Anterior cingulate cortex (tissue), 58 donors: Measurements from ENCODE around the gene LRMDA.
"Not testable (repeated sequence)": the region's sequence is repeated elsewhere in the genome, so short reads cannot be mapped to it uniquely, and the experiment has no call there.

ENCODE experiments used
- DNase-seq, 58 donors: peaks; one replicate each; lab custom pipeline; 2025; lab: John Stamatoyannopoulos, UW

LRMDA gene

DNA sequence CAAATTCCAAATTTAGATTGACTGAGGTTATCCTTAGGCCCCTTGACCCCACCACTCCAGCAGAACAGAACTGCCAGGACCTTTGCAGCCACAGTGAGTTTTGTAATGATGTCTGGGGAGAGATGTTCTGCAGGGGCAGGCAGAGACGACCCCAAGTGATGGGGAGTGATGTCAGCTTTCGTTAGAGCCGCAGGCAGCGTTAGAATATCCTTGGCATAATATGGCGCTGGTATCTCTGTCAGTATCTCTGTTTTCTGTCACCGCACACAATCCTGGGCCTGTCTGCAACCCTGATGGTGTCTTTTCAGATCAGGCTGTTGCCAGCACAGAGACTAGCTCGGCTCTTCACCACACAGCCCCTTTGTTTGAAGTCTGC is 1122.6 kb downstream of the LRMDA start:
- DNase-seq: no peak

DNA sequence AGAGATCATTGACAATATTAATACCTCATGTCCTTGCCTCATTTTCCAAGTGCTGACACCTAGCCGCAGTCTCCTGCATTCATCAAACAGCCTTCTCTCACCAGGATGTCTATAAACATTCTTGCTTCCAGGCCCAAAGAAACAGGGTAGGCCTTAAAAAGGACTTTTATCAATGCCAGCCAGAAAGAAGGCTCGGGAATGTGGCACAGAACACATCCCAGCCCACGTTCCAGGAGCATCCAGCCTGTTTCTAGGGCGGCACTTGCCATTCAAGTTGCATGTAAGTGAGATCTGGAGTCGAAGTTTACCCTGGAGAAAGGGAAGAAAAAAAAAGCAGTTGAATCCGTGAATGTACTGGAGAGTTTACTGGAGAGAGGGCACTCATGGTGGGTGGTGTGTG is 1123.1 kb downstream of the LRMDA start:
- DNase-seq: peak in 10 of 58 donors; percentile 0 to 30 (median 11)

DNA sequence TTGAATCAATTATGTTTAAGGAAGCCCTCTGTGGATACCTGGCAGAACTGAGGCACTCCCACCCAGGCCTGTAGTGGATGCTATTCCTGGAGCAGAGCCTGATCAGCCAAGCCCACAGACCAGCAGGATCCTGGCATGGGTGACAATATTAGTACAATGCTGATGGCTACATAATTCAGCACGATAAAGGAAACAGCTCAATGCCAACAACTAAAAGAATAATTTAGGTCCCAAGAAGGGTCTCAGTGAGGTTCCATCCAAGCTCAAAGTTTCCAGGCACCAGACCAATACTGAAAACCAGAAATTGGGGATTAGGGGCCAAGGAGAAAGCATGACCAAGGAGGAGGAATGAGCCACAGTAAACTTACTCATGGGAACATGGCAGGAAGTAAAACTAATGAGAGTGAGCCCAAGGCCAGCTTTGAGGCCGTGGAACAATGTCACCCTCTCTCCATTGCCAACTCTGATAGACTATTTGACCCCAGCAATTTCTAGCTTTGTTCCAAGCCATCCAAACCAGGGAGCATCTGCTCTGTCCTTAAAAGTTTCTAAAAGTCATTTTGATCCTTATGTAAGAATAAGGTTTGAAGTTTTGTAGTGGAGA is 1123.7 kb downstream of the LRMDA start:
- peak in 1 of 58 donors; percentile 4 for DNase-seq

DNA sequence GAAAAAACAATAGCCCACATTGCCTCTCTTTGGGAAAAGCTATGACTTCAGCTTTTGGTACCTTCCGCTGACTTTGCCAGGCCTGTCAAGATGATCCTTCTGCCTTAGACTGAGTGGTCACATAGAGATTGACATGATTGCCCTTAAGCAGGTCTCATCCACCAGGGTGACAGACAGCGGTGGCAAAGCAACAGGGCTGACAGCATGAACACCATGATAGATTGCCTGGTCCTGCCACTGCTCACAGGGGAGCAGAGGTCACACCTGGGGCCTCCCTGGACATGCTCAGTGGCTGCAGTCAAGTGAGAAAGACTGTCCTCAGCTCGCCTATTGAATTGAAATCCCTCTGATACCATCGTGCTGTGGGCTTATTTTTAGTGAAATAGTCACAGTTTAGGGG is 1125.9 kb downstream of the LRMDA start:
- DNase-seq: no peak

DNA sequence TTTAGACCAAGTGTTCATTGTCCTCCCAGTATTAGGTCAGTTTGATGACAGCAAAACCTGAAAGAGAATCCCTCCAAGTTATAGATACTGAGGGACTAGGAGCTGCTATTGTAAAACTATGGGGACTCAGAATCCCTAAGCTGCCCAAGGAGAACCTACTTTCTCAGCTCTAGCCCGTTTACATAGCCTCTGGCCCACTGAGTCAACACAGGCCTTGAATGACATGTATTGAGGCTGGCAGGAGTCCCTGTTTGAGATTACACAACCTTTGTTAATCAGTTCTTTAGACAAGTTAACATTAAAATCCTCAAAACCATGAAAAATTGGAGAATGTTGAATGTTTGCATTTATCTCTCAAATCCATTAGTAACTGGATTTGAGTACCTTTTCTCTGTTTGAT is 1127.2 kb downstream of the LRMDA start:
- DNase-seq: no peak

DNA sequence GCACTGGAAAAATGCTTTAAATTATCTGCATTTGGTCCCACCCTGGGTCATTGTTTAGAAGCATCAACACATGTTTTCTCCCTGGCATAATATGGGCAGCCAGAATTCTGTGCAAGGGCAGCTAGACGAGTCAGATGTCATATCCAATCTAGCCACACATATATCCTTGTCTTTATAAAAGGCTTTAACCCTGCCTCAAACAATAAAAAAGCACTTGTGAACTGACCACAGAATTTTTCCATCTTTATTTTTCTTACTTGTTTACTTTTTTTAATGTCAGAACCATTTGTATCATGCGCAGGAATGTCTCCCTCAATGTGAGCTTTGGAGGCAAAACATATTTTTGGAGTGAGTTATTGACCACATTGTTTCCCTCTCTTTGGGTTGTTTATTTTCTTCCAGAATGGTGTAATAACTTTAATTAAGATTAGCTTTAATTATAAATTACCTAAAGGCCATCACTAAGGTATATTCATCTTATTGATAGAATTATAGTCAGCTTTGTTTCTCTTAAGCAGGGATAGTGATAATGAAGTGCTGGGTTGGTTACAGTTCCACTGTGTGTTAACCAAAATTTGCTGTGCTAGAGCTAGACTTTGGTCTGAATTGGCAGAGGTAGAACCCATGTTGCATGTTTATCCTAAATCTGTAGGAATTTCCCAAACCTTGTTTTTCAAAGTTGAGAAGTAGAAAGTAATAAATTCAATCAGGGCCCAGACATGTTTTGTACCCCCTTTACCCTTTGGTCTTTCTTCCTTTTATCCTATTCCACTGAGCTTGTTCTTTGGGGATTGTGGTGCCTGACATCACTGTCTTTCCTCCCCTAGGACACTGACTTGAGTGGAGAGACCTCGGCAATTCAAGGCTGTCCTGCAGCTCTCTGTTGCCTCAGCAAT is 1127.8 kb downstream of the LRMDA start:
- DNase-seq: no peak

DNA sequence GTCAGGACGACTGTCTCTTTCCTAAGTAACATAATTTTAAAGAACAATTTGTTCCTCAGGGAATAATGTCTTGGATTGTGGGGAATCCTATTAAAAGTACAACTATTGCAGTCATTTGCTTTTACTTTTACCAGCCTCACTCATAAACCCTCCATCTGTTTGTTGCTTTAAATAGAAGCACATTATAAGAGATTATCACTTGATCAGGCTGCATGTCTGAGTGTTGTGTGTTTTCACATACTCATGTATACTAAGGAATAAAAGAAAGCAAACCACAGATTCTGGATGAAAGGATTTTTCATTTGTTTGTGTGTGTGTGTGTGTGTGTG is 1128.4 kb downstream of the LRMDA start:
- no peak for DNase-seq

DNA sequence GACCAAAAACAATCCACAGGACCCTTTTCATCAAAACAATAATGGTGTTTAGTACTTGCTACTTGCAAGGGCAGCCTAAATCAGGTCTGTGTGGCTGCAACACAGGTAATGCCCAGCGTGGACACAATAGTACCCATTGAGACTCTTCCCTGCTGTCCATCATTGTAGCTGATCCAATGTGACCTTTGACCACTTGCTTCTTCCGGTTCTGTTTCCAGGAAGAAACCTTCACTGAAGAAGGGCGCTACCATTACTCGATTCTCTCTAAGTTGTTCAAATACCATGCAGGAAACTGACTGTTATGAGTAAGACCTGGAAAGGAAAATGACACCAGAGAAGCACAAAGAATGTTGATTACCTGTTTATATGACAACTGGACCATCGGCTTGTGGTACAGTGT is 1128.9 kb downstream of the LRMDA start:
- DNase-seq: no peak

DNA sequence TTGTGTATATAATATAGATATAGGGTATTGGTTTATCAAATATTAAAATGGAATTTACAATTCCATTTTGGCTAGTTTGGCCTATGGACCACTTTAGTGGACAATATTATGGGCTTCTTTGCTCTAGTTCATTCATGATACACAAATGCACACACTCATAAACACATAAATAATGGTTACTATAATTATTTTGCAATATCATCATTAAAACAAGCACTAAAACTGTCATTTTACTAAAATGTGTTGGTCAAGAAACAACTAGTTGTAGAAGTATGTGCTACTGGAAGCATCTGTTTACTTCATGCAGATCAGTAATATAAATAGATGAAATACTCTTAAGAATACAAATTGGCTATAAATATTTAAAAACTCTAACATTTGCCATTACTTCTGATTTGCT is 1131.9 kb downstream of the LRMDA start:
- no peak for DNase-seq

DNA sequence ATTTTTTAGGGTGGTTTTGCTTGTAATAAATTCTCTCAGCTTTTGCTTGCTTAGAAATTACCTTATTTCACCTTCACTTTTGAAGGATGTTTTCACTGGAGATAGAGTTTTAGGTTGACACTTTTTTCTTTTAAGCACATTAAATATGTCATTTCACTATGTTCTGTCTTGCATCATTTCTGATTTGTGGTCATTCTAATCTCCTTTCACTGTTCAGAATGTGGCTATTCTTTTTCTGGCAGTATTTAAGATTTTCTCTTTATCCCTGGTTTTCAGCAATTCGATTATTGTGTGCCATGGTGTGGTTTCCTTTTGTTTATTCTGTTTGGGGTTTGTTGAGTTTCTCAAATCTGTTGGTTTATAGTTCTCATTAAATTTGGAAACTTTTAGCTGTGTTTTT is 1140.6 kb downstream of the LRMDA start:
- DNase-seq: no peak

DNA sequence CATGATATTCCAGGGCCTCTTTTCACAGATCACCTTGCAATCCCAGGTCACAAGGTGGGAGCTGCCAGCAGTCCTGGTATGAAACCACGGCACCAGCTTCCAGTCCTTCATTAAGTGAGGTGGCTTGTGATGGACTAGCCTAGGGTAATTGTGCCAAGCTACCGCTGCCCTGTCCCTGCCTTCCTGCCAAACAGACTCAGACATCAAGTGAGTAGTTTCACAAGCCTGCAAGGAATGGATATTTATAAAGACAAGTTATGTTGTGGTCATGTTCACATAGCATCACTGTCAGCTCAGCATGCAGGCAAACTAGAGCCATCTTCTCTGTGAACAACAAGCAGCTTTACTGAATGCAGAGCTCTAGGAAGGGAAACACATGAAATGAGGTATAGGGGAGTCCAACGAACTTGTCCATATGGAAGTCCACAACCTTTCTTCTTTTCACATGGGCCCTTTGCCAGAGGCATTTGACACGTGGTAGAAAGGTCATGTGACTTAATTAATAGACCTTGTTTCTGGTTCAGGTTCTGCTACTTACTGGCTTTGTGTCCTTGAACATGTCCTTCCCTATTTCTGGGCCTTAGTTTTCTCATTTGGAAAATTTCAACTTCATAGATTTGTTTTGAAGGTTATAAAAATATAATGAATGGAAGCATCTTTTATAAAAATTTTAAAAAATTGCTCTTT is 1145.0 kb downstream of the LRMDA start:
- no peak for DNase-seq

DNA sequence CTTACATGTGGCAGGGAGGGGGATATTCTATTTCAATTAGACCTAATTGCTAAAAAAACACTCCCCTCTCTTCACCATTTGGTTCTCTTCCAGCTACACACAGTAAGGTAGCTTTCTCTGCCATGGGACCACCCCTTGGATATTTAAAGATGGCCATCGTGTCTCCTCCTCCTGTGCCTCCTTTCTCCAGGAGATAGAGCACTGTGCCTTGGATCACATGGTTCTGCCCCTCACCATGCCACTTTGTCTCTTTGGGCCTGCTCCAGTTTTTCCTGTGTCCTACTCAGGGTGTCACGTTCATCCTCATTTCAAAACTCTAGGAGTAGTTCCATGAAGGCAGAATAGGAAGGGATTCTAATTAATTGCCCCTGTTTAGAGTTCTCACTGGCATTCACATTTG is 1146.0 kb downstream of the LRMDA start:
- no peak for DNase-seq

DNA sequence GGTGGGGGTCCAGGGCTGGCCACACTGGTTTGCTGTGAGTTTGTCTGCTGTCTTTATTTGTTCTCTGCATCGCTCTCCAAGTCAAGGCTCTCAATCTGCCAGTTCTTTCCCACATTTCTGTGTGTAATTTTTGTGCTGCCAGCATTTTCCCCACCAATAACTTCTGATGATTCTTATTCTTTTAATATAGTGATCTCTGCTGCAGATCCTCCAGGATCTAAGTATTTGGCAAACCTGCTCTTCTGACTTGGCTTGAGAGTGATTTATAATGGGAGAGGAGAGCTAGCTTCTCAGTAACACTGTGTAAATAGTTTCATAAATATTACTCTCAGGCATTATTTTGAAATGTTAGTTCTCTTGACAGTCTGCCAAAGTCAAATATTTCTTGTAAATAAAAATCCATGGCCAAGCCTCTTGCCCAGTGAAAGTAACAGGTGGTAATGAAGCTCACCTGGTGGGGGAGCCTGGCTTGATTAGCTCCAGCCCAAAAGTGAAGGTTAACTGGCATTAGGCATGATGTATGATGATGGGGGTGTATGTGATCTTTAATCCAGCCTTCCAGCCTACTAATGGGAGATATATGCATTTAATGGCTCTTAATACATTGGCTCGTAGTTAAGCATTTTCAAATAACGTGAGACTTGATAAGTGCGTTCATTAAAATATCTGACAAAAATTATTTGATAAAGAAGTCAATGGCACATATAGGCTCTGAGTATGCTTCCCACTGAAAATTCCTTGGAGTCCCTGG is 1150.3 kb downstream of the LRMDA start:
- no peak for DNase-seq

DNA sequence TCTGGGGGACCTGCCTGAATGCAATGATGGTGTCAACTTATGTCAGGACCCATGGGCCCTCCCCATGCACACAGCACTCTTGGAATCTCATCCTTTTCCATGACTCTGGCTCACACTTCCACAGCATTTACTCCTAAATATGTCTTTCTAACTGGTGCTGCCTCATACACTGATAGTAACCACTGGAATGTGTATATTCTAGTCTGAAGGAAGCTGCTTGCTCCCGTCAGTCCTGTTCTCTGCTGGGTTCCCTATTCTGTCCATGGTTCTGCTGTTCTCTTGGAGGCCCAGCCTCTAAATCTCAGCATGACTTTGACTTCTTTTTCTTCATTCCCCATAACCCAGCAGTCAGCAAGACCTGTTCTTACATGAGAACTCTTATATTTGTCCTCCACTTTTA is 1151.1 kb downstream of the LRMDA start:
- DNase-seq: no peak

DNA sequence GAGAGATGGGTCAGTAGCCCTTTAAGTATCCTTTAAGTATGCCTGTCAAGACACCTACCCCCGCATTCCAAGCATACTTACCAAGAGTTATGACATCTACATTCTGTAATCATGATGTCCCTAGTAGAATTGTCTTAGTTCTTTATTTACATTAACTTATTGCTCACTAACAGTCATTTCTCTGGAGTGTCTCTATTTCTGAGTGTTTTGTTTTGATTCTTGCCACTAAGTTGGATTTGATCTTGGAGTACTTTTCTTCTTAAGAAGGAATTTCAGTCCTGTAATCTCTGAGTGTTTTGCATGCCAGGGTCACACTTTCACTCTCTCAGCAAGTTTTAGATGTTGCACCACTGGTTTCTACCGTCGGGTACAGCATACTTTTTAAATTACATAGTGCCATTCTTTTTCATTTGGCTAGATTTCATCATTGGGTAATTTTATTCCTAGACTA is 1152.3 kb downstream of the LRMDA start:
- no peak for DNase-seq

DNA sequence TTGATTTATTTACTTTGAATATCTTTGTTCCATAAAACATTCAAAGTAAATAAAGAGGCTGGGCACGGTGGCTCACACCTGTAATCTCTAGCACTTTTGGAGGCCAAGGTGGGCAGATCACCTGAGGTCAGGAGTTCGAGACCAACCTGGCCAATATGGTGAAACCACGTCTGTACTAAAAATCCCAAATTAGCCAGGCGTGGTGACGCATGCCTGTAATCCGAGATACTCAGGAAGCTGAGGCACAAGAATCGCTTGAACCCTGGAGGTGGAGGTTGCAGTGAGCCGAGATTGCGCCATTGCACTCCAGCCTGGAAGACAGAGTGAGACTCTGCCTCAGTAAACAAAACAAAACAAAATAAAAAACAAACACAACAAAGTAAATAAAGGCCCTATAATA is 1153.0 kb downstream of the LRMDA start:
- DNase-seq: not testable (repeated sequence)
